ENCODE measurements around the gene SBSN.
"Not testable (repeated sequence)": the region's sequence is repeated elsewhere in the genome, so short reads cannot be mapped to it uniquely, and the experiment has no call there.

SBSN gene

GRCh38 chr19:35476149-35476548 lies 52.0 kb downstream of the SBSN start:
- DNase-seq (ENCODE audit: low read depth in 2 of 3, low spot score in 2 of 3): no peak

DNA sequence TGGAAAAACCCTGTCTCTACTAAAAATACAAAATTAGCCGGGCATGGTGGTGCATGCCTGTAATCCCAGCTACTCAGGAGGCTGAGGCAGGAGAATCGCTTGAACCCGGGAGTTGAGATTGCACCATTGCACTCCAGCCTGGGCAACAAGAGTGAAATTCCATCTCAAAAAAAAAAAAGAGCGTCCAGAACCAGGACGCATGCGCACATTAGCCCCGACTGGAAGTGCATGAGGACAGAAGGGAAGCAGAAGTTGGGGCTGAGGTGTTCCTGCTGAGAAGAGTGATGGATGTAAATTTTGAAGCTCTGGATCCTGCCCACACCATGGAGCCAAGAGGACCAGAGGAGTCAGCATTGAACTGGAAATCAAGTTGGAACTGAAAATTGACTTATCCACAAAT lies 53.5 kb downstream of the SBSN start:
- not testable (repeated sequence) for DNase-seq (ENCODE audit: low read depth in 2 of 3, low spot score in 2 of 3)

- DNase-seq (ENCODE audit: low read depth in 2 of 3, low spot score in 2 of 3): no peak
Measured at GRCh38 chr19:35474104-35474503, 54.0 kb downstream of the SBSN start.
